GM21360 (cell line): ENCODE data around the gene PRDM7.
"Not testable (repeated sequence)": the region's sequence is repeated elsewhere in the genome, so short reads cannot be mapped to it uniquely, and the experiment has no call there.

Experiments
- ATAC-seq: cut with Tn5 transposase; IDR thresholded peaks from one replicate; pipeline ENCODE4 v1.9.1; 2021; ENCODE audit warnings: mild to moderate bottlenecking, moderate library complexity; ENCODE audit not compliant: unreplicated experiment

PRDM7 gene

GRCh38 chr16:90072442-90073105 lies 4.6 kb downstream of the PRDM7 start:
- ATAC-seq, result no peak

GRCh38 chr16:90070440-90070839 lies 6.7 kb downstream of the PRDM7 start:
- ATAC-seq, result no peak

- no peak for ATAC-seq
Observed at GRCh38 chr16:90061437-90061836, 15.7 kb downstream of the PRDM7 start.

GRCh38 chr16:90057738-90058173 lies 19.4 kb downstream of the PRDM7 start:
- ATAC-seq, result no peak

GRCh38 chr16:90056521-90056920 lies 20.6 kb downstream of the PRDM7 start:
- ATAC-seq, result not testable (repeated sequence)

DNA sequence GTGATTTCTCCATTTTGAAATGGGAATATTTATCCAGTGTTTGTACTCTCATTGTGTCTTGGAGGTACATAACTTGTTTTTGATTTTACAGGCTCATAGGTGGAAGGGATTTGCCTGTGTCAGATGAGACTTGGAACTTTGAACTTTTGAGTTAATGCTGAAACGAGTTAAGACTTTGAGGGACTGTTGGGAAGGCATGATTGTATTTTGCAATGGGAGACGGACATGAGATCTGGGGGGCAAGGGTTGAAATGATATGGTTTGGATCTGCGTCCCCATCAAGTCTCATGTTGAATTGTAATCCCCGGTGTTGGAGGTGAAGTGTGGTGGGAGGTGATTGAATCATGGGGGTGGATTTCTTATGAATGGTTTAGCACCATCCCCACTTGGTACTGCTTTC lies 21.8 kb downstream of the PRDM7 start:
- ATAC-seq, result no peak

- no peak for ATAC-seq
Observed at GRCh38 chr16:90054554-90054953, 22.6 kb downstream of the PRDM7 start.

DNA sequence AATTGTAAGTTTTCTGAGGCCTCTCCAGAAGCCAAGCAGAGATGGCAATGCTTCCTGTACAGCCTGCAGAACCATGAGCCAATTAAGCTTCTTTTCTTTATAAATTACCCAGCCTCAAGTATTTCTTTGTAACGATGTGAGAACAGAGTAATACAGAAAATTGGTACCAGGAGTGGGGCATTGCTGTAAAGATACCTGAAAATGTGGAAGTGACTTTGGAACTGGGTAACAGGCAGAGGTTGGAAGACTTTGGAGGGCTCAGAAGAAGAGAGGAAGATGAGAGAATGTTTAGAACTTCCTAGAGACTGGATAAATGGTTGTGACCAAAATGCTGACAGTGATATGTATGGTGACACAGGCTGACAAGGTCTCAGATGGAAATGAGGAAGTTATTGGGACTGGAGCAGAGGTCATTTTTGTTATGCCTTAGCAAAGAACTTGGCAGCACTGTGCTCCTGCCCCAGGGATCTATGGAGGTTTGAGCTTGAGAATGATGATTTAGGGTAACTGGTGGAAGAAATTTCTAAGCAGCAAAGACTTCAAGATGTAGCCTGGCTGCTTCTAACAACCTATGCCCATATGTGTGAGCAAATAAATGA lies 23.1 kb downstream of the PRDM7 start:
- ATAC-seq, result no peak

DNA sequence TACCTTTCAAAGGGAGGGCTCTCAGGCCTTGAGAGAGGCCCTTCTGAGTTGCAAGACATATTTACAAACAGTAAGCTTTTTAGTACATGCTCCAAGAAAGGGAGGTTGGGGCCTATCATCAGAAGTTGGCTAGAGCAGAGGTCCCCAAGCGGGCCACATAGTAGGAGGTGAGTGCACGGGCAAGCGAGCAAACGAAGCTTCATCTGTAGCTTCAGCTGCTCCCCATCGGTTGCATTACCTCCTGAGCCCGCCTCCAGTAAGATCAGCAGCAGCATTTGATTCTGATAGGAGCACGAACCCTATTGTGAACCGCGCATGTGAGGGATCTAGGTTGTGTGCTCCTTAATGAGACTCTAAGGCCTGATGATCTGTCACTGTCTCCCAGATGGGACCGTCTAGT lies 26.2 kb downstream of the PRDM7 start:
- no peak for ATAC-seq

DNA sequence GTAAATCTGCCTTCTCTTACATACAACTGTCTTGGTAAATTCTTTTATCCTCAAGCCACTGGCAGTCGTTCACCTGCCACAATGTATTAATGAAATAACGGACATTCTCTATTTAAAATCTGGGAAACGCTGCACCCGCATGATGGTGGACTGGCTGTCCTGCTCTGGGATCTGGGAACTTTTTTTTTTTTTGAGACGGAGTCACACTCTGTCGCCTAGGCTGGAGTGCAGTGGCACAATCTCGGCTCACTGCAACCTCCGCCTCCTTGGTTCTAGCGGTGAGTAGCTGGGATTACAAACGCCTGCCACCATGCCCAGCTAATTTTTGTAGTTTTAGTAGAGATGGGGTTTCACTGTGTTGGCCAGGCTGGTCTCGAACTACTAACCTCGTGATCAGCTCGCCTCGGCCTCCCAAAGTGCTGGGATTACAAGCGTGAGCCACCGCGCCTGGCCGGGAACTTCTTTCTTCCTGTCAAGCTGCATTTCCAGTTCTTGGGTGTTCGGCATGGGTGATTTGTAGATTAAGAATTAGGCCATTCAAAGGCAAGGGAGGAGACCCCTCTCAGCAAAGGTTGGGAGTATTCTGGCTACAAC lies 28.3 kb downstream of the PRDM7 start:
- no peak for ATAC-seq

DNA sequence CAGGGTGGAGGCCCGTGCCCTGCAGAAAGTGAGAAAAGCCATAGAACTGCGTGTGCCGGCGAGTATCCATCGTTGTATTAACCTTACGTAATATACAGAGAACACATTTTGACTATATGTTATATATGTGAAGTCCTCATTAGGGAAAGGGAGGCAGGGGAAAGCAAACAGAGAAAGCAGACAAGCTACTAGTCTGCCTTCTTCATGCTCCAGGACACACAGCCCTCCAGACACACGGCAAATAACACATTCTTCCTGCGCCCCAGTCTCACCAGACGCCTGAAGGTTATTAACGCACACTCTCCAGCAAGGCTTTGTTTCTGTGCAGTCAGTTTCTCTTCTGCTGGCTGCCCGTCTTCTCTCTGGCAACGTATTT lies 28.8 kb downstream of the PRDM7 start:
- ATAC-seq, result no peak

- ATAC-seq, result no peak
Observed at GRCh38 chr16:90047714-90048346, 29.3 kb downstream of the PRDM7 start.

DNA sequence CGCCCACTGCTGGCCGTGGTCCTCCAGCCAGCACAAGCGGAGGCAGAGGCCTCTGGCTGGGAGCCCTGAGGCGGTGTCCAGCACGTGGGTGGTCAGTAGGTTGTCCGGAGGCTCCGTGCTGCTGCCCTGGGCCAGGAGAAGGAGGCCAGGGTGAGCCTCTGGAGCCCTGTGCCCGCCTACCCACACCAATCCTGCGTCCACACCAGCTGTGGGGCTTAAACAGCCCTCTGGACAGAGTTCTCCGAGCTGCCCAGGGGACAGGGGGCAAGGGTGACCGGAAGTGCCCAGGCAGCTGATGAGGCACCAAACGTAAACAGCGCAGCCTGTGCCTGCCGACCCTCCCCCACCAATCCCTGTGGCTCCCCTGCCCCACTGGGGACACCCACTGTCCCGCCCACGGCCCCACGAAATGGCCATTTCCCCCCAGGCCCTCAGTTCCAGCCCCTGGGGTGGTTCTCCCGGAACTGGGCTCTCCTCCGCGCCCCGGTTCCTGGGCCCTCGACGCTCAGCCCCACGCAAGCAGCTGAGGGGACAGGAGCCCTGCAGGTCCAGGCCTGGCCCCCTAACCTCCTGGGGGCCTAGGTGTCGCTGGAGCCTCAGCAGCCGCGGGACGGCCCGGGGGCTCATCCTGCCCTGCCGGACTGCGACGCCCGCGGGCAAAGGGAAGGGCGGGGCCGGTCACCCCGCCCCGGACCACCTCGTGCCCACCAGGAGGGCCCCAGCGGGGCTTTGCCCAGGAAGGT lies 30.0 kb downstream of the PRDM7 start:
- no peak for ATAC-seq

DNA sequence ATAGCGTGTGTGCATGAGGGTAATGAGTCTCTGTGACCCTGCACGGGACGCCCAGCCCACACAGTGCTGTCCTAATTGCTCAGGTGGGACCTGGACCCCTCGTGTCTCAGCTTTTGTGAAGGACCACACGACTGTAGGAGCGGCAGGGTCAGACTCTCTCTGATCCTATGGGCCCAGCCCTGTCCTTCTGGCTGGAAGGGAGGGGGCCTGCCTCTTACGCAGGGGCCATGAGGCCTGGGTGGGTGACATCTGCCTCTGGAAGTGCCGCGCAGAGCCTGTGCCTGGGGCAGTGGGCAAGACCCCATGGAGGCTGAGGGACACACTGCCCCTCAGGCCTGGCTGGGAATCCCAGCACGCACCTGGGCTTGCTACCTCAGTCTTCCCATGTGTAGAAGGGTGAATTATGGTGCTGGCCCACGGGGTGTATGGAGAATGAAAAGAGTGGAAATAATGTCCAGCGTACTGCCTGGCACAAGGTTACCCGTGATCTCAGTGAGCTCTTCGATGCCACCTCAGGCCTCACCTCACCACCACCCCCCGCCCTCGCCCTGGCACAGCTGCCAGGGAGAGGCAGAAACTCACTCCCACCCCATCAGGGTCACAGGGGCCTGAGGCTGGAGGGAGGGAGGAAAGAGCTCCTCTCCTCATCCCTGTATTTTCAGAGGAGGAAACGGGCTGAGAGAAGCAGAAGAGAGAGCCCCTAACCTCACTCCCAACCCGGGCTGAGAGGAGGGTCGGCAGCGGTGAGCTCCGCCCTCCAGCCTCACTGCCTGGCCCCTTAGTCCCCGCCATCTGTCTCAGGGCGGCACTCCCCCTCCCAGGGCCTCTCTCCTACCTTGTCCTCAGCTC lies 30.8 kb downstream of the PRDM7 start:
- no peak for ATAC-seq

DNA sequence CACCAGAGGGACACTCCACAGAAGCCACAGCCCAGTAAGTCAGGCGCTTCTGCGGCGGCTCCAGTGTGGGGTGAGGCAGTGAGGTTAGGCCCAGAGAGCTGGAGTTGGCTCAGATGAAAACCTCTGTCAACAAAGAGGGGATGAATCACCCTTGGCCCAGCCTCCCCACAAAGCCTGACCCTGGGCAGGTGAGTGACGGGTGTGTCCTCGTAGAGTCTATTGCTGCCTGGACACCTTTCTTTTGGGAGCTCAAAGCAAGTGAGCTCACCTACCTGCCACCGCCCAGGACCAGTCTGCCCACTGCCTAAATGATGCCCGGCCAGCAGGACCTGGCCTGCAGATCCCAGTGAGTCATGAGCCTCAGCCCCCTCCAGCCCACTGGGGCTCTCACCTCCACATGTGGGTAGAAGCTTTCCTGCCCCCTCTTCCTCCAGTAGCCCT lies 33.0 kb downstream of the PRDM7 start:
- no peak for ATAC-seq

- ATAC-seq, result no peak
Observed at GRCh38 chr16:90043526-90043925, 33.6 kb downstream of the PRDM7 start.

- ATAC-seq, result no peak
Observed at GRCh38 chr16:90042946-90043514, 34.1 kb downstream of the PRDM7 start.

GRCh38 chr16:90041896-90042473 lies 35.1 kb downstream of the PRDM7 start:
- no peak for ATAC-seq

DNA sequence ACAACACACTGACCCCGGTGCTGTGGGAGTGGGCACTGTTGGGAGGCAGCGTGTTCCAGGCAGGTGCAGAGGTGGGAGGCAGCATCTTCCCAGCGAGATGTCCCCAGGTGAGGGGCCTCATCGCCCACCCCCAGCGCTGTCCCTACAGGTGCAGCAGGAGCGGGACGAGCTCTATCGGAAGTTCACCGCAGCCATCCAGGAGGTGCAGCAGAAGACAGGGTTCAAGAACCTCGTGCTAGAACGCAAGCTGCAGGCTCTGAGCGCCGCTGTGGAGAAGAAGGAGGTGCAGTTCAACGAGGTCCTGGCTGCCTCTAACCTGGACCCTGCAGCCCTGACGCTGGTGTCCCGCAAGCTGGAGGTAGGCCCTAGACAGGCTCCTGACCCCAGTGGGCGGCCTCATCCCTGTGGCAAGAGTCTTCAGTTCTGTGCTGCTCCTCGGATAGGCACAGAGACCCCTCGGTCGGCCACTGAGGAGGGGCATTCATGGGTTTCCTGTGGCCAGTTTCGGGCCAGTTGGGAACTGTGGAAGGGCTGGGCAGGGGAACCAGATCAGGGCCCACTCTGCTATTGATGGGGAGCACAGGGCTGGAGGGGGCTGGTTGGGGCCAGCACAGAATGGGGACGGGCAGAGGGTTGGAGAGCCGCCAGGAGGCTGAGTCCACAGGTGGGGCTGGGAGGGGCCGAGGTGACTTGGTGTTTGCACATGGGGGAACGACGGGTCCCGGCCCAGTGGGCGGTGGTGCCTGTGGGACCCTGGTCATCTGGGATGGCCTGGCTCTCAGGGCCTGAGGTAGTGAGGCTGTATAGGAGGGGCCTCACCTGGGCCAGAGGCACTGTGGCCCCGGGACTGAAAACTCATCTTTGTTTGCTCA lies 36.7 kb downstream of the PRDM7 start:
- no peak for ATAC-seq
